ENCODE results near the gene ZNF99. TPM values are rescaled to one million over a fixed set of nuclear protein-coding genes. Genes with fewer than 3 reads are reported as not detected.

Gene ZNF99
- total RNA-seq (2021; fragmentation: NEBNext Ultra II Directional; extraction: Animal tissue kit (Norgen Biotek cat#: 25700)), result not detected in 2 replicates
- polyA plus RNA-seq (2011; rRNA removed), result not detected in 2 replicates
- not detected for polyA plus RNA-seq (2011; cell fraction: cytosol; rRNA removed)
- not detected for polyA plus RNA-seq (2011; cell fraction: nucleus; rRNA removed)
- not detected in 4 replicates for polyA plus RNA-seq (2012, experiment 1 of 2)
- polyA plus RNA-seq (2012, experiment 2 of 2), result not detected
- polyA plus RNA-seq (2013, experiment 1 of 2), result not detected
- polyA plus RNA-seq (2013, experiment 2 of 2), result not detected
- not detected in 2 replicates for polyA minus RNA-seq (2011; rRNA and poly(A)+ RNA removed)
- not detected for polyA minus RNA-seq (2011; cell fraction: cytosol; rRNA and poly(A)+ RNA removed)
- not detected for polyA minus RNA-seq (2011; cell fraction: nucleus; rRNA and poly(A)+ RNA removed)
- long read RNA-seq, experiment 1, result 0 reads
- long read RNA-seq, experiment 2, result 0 reads

DNA sequence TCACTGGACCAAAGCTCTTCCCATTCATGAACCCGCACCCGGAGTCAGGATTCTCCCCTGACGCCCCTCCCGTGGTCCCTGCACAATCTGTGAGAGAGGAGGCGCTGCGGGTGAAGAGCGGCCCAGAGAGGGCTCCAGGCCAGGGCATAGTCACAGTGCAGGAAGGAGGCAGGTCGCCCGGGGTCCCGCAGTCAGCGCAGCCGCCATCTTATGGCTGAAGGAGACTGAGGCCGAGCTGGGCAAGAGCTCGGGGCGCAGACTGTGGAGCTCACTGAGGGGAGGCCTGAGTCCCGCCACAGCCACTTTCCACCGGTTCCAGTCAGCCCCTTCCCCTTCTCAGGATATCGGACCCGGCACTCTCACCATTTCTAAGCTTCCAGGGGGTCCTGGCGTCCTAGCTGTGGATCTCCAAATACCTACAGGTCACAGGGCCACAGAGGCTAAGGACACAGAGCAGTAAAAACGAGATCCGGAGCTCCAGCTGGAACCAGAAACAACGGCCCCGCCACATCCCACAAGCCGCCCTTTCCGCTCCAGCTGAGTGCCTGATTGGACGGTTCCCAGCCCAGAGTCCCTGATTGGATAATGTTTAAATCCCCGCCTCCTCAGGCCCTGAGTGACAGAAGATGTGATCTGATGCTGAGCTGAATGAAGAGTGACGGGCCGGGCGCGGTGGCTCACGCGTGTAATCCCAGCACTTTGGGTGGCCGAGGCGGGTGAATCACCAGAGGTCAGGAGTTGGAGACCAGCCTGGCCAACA lies at the start of gene ZNF99:
Gene ZNF99 (minus strand): TSS at position 501 of the 760 bp plus-strand sequence. CDS start 135 bp downstream, at position 366.
- Histone ChIP-seq H2BK15ac (ENCODE audit: low read length) (no peak within 1 kb of the TSS), H3K27me3 (replicated peaks in 1 of 4; ENCODE audit: control insufficient read depth in 3 of 4, extremely low read depth in 1 of 4, insufficient read depth in 3 of 4, low read length in 3 of 4) (no peaks in the 10 kb centered on the region), H4K5ac (ENCODE audit: insufficient read length, low read depth, low read length) (no peak within 1 kb of the TSS), H3K14ac (ENCODE audit: insufficient read length) (no peak within 1 kb of the TSS), H3K27ac (ENCODE audit: low read depth, low read length) (no peak within 1 kb of the TSS), H2AFZ (ENCODE audit: low read length) (no peak within 1 kb of the TSS), H3K18ac (ENCODE audit: extremely low read depth, low read length) (no peak within 1 kb of the TSS), H4K20me1 (replicated peaks in 1 of 2; ENCODE audit: control insufficient read depth in 1 of 2, insufficient read depth in 2 of 2, low read length in 2 of 2) (no peaks in the 10 kb centered on the region), H3K9me3 (ENCODE audit: insufficient read depth in 2 of 2, low read depth in 1 of 2, low read length in 1 of 2) (peaks cover 25 to 68% of the 10 kb centered on the region in 2 experiments), H3K23ac (ENCODE audit: insufficient read length) (no peak within 1 kb of the TSS), H3K23me2 (ENCODE audit: low read depth, low read length) (no peaks in the 10 kb centered on the region), H3K4me3 (ENCODE audit: extremely low read depth in 1 of 4, insufficient read depth in 2 of 4, low read depth in 3 of 4, low read length in 4 of 4) (no peak within 1 kb of the TSS), H2BK12ac (ENCODE audit: low read depth, low read length) (no peak within 1 kb of the TSS), H3K4me2 (ENCODE audit: insufficient read depth in 1 of 2, low read depth in 2 of 2, low read length in 2 of 2) (no peak within 1 kb of the TSS), H3K36me3 (ENCODE audit: control insufficient read depth in 2 of 4, insufficient read depth in 4 of 4, low read length in 3 of 4) (no peaks in the 10 kb centered on the region), H3K79me1 (ENCODE audit: low read depth, low read length) (no peaks in the 10 kb centered on the region), H3K56ac (replicated peaks; ENCODE audit: insufficient read length, low read depth, low read length) (no peak within 1 kb of the TSS), H3K79me2 (ENCODE audit: control insufficient read depth in 1 of 2, insufficient read depth in 2 of 2, low read length in 2 of 2) (no peaks in the 10 kb centered on the region), H3K4ac (replicated peaks; ENCODE audit: insufficient read length, low read depth, low read length) (no peak within 1 kb of the TSS), H3K9ac (replicated peaks in 1 of 4; ENCODE audit: extremely low read depth in 1 of 4, low read depth in 3 of 4, low read length in 3 of 4) (no peak within 1 kb of the TSS), H4K91ac (replicated peaks; ENCODE audit: insufficient read length, low read length) (no peak within 1 kb of the TSS), H3K4me1 (replicated peaks in 1 of 4; ENCODE audit: control insufficient read depth in 3 of 4, insufficient read depth in 4 of 4, low read length in 3 of 4) (no peaks in the 10 kb centered on the region), H2AK5ac (ENCODE audit: low read depth, low read length) (no peak within 1 kb of the TSS), H2BK120ac (replicated peaks; ENCODE audit: low read depth, low read length) (no peak within 1 kb of the TSS), H2BK20ac (ENCODE audit: low read length) (no peak within 1 kb of the TSS), H2BK5ac (ENCODE audit: low read depth, low read length) (no peak within 1 kb of the TSS), H4K8ac (ENCODE audit: extremely low read depth, insufficient read depth, low read length) (no peak within 1 kb of the TSS)
- 78% methylated on average over 32 of the region's 36 CpGs; no CpG with 5 or more reads in 1 of the 2 experiments for WGBS, 2 experiments (ENCODE audit: extremely low coverage in 1 of 2, insufficient coverage in 1 of 2, insufficient read length in 1 of 2, insufficient replicate concordance in 2 of 2, low coverage in 1 of 2, low lambda C conversion rate in 2 of 2, missing lambda C conversion rate in 1 of 2)
- POLR2A ChIA-PET (ENCODE audit: partially characterized antibody), result no interaction called here
- FAIRE-seq, result no peak
- no peak for DNase-seq (ENCODE audit: low read depth in 1 of 2, low spot score in 2 of 2)
- CTCF ChIA-PET (ENCODE audit: partially characterized antibody), result no interaction called here
- TF ChIP-seq SP2 (IDR thresholded peaks at IDR 0.05; ENCODE audit: low read length) (no peak), KDM1A (IDR thresholded peaks at IDR 0.05; ENCODE audit: borderline replicate concordance, low read length) (no peak), TBP (IDR thresholded peaks at IDR 0.05; ENCODE audit: low read depth, low read length) (no peak), CBX5 (IDR thresholded peaks at IDR 0.05; ENCODE audit: low read depth, low read length) (no peak), CREB1 (IDR thresholded peaks at IDR 0.05) (no peak), GTF2F1 (IDR thresholded peaks at IDR 0.05; ENCODE audit: borderline replicate concordance, low read depth, low read length) (no peak), SUZ12 (IDR thresholded peaks at IDR 0.05; ENCODE audit: low read length) (no peak), SP4 (IDR thresholded peaks at IDR 0.05; ENCODE audit: low read length) (no peak), SP1 (IDR thresholded peaks at IDR 0.05; ENCODE audit: low read depth, low read length) (no peak), MAFK (IDR thresholded peaks at IDR 0.05; ENCODE audit: low read depth, low read length) (no peak), SIRT6 (IDR thresholded peaks at IDR 0.05; ENCODE audit: low read length) (no peak)
- TF ChIP-seq, protein P1, sequence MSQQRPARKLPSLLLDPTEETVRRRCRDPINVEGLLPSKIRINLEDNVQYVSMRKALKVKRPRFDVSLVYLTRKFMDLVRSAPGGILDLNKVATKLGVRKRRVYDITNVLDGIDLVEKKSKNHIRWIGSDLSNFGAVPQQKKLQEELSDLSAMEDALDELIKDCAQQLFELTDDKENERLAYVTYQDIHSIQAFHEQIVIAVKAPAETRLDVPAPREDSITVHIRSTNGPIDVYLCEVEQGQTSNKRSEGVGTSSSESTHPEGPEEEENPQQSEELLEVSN (IDR thresholded peaks at IDR 0.05), result no peak

Data from H1 (cell line).